Measurements from ENCODE around the gene KRTAP5-3. TPM values are rescaled to one million over a fixed set of nuclear protein-coding genes. Genes with fewer than 3 reads are reported as not detected.

The KRTAP5-3 gene
- total and polyA plus RNA-seq, 2 experiments from 2014 or later, result not detected

DNA sequence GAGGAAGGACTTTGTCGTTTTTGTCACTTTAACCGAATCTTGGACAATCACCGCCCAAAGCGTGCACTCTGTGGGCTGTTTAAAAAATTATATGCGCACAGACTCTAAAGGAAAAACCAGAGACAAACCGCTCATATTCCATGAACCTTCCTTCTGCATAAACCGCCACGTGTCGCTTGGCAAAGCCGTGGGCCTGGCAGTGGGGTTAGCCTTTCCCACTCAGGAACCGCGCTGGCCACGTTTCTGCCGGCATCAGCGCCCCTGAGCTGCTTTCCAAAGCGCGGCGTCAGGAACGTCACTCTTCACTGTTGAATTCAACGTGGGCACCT lies 44.1 kb upstream of the KRTAP5-3 start:
- H3K27ac ChIP-seq, result no peak overlapping the region
- H2AFZ ChIP-seq, result no peak overlapping the region
- no peak overlapping the region for H3K4me2 ChIP-seq
- 56% methylated on average over 20 of the region's 20 CpGs for WGBS (ENCODE audit: low lambda C conversion rate, missing lambda C conversion rate)
- TF ChIP-seq EZH2phosphoT487 (IDR thresholded peaks at IDR 0.05; ENCODE audit: low read depth, severe bottlenecking, unreplicated experiment) (no peak), EZH2 (IDR thresholded peaks at IDR 0.05; ENCODE audit: borderline replicate concordance) (no peak)
- TF ChIP-seq, protein P1, sequence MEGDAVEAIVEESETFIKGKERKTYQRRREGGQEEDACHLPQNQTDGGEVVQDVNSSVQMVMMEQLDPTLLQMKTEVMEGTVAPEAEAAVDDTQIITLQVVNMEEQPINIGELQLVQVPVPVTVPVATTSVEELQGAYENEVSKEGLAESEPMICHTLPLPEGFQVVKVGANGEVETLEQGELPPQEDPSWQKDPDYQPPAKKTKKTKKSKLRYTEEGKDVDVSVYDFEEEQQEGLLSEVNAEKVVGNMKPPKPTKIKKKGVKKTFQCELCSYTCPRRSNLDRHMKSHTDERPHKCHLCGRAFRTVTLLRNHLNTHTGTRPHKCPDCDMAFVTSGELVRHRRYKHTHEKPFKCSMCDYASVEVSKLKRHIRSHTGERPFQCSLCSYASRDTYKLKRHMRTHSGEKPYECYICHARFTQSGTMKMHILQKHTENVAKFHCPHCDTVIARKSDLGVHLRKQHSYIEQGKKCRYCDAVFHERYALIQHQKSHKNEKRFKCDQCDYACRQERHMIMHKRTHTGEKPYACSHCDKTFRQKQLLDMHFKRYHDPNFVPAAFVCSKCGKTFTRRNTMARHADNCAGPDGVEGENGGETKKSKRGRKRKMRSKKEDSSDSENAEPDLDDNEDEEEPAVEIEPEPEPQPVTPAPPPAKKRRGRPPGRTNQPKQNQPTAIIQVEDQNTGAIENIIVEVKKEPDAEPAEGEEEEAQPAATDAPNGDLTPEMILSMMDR (IDR thresholded peaks at IDR 0.05; ENCODE audit: poor library complexity), result no peak
- H3K36me3 ChIP-seq (replicated peaks; ENCODE audit: insufficient read depth, low read depth), result no peaks in the 10 kb centered on the region
- H3K4me3 ChIP-seq, result no peak overlapping the region
- no peaks in the 10 kb centered on the region for H4K20me1 ChIP-seq (ENCODE audit: insufficient read depth, poor library complexity, severe bottlenecking)
- no peaks in the 10 kb centered on the region for H3K9me2 ChIP-seq (replicated peaks; ENCODE audit: insufficient read depth)
- H3K79me2 ChIP-seq, result no peaks in the 10 kb centered on the region
- no peaks in the 10 kb centered on the region for H3K27me3 ChIP-seq
- H3K9me3 ChIP-seq (ENCODE audit: low read depth), result no peaks in the 10 kb centered on the region
- H3K4me1 ChIP-seq (ENCODE audit: insufficient read depth), result peaks cover 43% of the 10 kb centered on the region
- no peak for DNase-seq (ENCODE audit: low spot score)

- WGBS (ENCODE audit: low lambda C conversion rate, missing lambda C conversion rate), result 85% methylated on average over 19 of the region's 19 CpGs
These were observed 43.8 kb upstream of the KRTAP5-3 start for GRCh38 chr11:1652026-1652425.

GRCh38 chr11:1651411-1651980 lies 43.2 kb upstream of the KRTAP5-3 start:
- WGBS (ENCODE audit: low lambda C conversion rate, missing lambda C conversion rate), result 76% methylated on average over 7 of the region's 7 CpGs
- H3K4me3 ChIP-seq, result no peak overlapping the region
- no peak overlapping the region for H3K4me2 ChIP-seq
- DNase-seq (ENCODE audit: low spot score), result no peak
- H3K79me2 ChIP-seq, result no peaks in the 10 kb centered on the region
- no peak for TF ChIP-seq EZH2phosphoT487 (IDR thresholded peaks at IDR 0.05; ENCODE audit: low read depth, severe bottlenecking, unreplicated experiment)
- TF ChIP-seq, protein P1 (IDR thresholded peaks at IDR 0.05; ENCODE audit: poor library complexity), result no peak
- no peak for TF ChIP-seq EZH2 (IDR thresholded peaks at IDR 0.05; ENCODE audit: borderline replicate concordance)
- H2AFZ ChIP-seq, result no peak overlapping the region
- H3K4me1 ChIP-seq (ENCODE audit: insufficient read depth), result peaks cover 43% of the 10 kb centered on the region
- H4K20me1 ChIP-seq (ENCODE audit: insufficient read depth, poor library complexity, severe bottlenecking), result no peaks in the 10 kb centered on the region
- H3K9me3 ChIP-seq (ENCODE audit: low read depth), result no peaks in the 10 kb centered on the region
- H3K27me3 ChIP-seq, result no peaks in the 10 kb centered on the region
- no peaks in the 10 kb centered on the region for H3K36me3 ChIP-seq (replicated peaks; ENCODE audit: insufficient read depth, low read depth)
- H3K9me2 ChIP-seq (replicated peaks; ENCODE audit: insufficient read depth), result no peaks in the 10 kb centered on the region
- H3K27ac ChIP-seq, result no peak overlapping the region

More at GRCh38 chr11:1652026-1652425, 43.8 kb upstream of the KRTAP5-3 start:
- Histone ChIP-seq H3K79me2 (no peaks in the 10 kb centered on the region), H3K27me3 (no peaks in the 10 kb centered on the region), H3K36me3 (replicated peaks; ENCODE audit: insufficient read depth, low read depth) (no peaks in the 10 kb centered on the region), H2AFZ (no peak overlapping the region), H3K4me3 (no peak overlapping the region), H4K20me1 (ENCODE audit: insufficient read depth, poor library complexity, severe bottlenecking) (no peaks in the 10 kb centered on the region), H3K9me2 (replicated peaks; ENCODE audit: insufficient read depth) (no peaks in the 10 kb centered on the region), H3K4me2 (no peak overlapping the region), H3K9me3 (ENCODE audit: low read depth) (no peaks in the 10 kb centered on the region), H3K27ac (no peak overlapping the region), H3K4me1 (ENCODE audit: insufficient read depth) (peaks cover 43% of the 10 kb centered on the region)
- TF ChIP-seq, protein P1 (IDR thresholded peaks at IDR 0.05; ENCODE audit: poor library complexity), result no peak
- TF ChIP-seq EZH2phosphoT487 (IDR thresholded peaks at IDR 0.05; ENCODE audit: low read depth, severe bottlenecking, unreplicated experiment) (no peak), EZH2 (IDR thresholded peaks at IDR 0.05; ENCODE audit: borderline replicate concordance) (no peak)
- DNase-seq (ENCODE audit: low spot score), result no peak

DNA sequence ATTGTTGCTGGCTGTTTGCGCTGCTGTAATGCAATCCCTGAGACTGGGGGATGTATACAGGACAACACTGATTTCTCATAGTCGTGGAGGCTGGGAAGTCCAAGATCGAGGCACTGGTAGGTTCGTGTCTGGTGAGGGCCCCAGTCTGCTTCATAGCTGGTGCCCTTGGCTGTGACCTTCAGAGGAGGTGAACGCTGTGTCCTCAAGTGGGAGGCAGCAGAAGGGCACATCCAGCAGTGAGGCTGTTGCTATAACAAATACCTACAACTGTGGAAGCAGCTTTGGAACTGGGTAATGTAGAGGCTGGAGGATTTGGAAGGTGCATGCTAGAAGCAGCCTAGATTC lies 42.6 kb upstream of the KRTAP5-3 start:
- WGBS (ENCODE audit: low lambda C conversion rate, missing lambda C conversion rate), result 86% methylated on average over 5 of the region's 5 CpGs

More for the DNA sequence above, 42.6 kb upstream of the KRTAP5-3 start:
- H4K20me1 ChIP-seq (ENCODE audit: insufficient read depth, poor library complexity, severe bottlenecking), result no peaks in the 10 kb centered on the region
- no peaks in the 10 kb centered on the region for H3K9me2 ChIP-seq (replicated peaks; ENCODE audit: insufficient read depth)
- H3K27ac ChIP-seq, result no peak overlapping the region
- no peak for DNase-seq (ENCODE audit: low spot score)
- H3K4me2 ChIP-seq, result no peak overlapping the region
- no peaks in the 10 kb centered on the region for H3K79me2 ChIP-seq
- no peaks in the 10 kb centered on the region for H3K36me3 ChIP-seq (replicated peaks; ENCODE audit: insufficient read depth, low read depth)
- TF ChIP-seq EZH2 (IDR thresholded peaks at IDR 0.05; ENCODE audit: borderline replicate concordance) (no peak), EZH2phosphoT487 (IDR thresholded peaks at IDR 0.05; ENCODE audit: low read depth, severe bottlenecking, unreplicated experiment) (no peak)
- TF ChIP-seq, protein P1 (IDR thresholded peaks at IDR 0.05; ENCODE audit: poor library complexity), result no peak
- no peaks in the 10 kb centered on the region for H3K9me3 ChIP-seq (ENCODE audit: low read depth)
- H2AFZ ChIP-seq, result no peak overlapping the region
- H3K4me3 ChIP-seq, result no peak overlapping the region
- H3K27me3 ChIP-seq, result no peaks in the 10 kb centered on the region
- H3K4me1 ChIP-seq (ENCODE audit: insufficient read depth), result peaks cover 39% of the 10 kb centered on the region

Data from hepatocyte (in vitro differentiated cells).